ENCODE data around the gene FBXO9.
"Not testable (repeated sequence)": the region's sequence is repeated elsewhere in the genome, so short reads cannot be mapped to it uniquely, and the experiment has no call there.

FBXO9 gene

GRCh38 chr6:53058388-53059195, 6.6 kb upstream of the FBXO9 start:
- DNase-seq = no peak
- TF ChIP-seq POLR2A (IDR thresholded peaks at IDR 0.05; ENCODE audit: low read length) (no peak), GATA1 (IDR thresholded peaks at IDR 0.05; ENCODE audit: low read depth, low read length) (no peak)

- peak; percentile 34 to 43 for DNase-seq
- TF ChIP-seq POLR2A (IDR thresholded peaks at IDR 0.05; ENCODE audit: low read length) (no peak), GATA1 (IDR thresholded peaks at IDR 0.05; ENCODE audit: low read depth, low read length) (no peak)
Observed at GRCh38 chr6:53059648-53060589, 5.3 kb upstream of the FBXO9 start.

- TF ChIP-seq GATA1 (IDR thresholded peaks at IDR 0.05; ENCODE audit: low read depth, low read length) (no peak), POLR2A (IDR thresholded peaks at IDR 0.05; ENCODE audit: low read length) (no peak)
- DNase-seq = no peak
Observed at GRCh38 chr6:53062169-53062539, 3.0 kb upstream of the FBXO9 start.

GRCh38 chr6:53064255-53064654, 949 bp upstream of the FBXO9 start:
- DNase-seq = not testable (repeated sequence)

- peak; percentile 97 to 98 for DNase-seq
- TF ChIP-seq GATA1 (IDR thresholded peaks at IDR 0.05; ENCODE audit: low read depth, low read length) (no peak), POLR2A (IDR thresholded peaks at IDR 0.05; ENCODE audit: low read length) (peak; percentile 81)
Observed at GRCh38 chr6:53064726-53065265, 408 bp upstream of the FBXO9 start.

- TF ChIP-seq POLR2A (IDR thresholded peaks at IDR 0.05; ENCODE audit: low read length) = no peak
- no peak for TF ChIP-seq GATA1 (IDR thresholded peaks at IDR 0.05; ENCODE audit: low read depth, low read length)
- DNase-seq = peak; percentile 76 to 87
Observed at GRCh38 chr6:53066077-53066417, 843 bp downstream of the FBXO9 start.

GRCh38 chr6:53066874-53067706, 1.9 kb downstream of the FBXO9 start:
- TF ChIP-seq POLR2A (IDR thresholded peaks at IDR 0.05; ENCODE audit: low read length) (no peak), GATA1 (IDR thresholded peaks at IDR 0.05; ENCODE audit: low read depth, low read length) (no peak)
- DNase-seq = peak; percentile 64 to 78

GRCh38 chr6:53067849-53068361, 2.7 kb downstream of the FBXO9 start:
- TF ChIP-seq GATA1 (IDR thresholded peaks at IDR 0.05; ENCODE audit: low read depth, low read length) (peak; percentile 77), POLR2A (IDR thresholded peaks at IDR 0.05; ENCODE audit: low read length) (peak; percentile 67)
- peak; percentile 90 to 92 for DNase-seq

GRCh38 chr6:53069427-53069826, 4.2 kb downstream of the FBXO9 start:
- TF ChIP-seq POLR2A (IDR thresholded peaks at IDR 0.05; ENCODE audit: low read length) (no peak), GATA1 (IDR thresholded peaks at IDR 0.05; ENCODE audit: low read depth, low read length) (no peak)
- DNase-seq = no peak

- TF ChIP-seq POLR2A (IDR thresholded peaks at IDR 0.05; ENCODE audit: low read length) (no peak), GATA1 (IDR thresholded peaks at IDR 0.05; ENCODE audit: low read depth, low read length) (no peak)
- peak; percentile 45 to 59 for DNase-seq
Observed at GRCh38 chr6:53070806-53071205, 5.6 kb downstream of the FBXO9 start.

- TF ChIP-seq POLR2A (IDR thresholded peaks at IDR 0.05; ENCODE audit: low read length) (no peak), GATA1 (IDR thresholded peaks at IDR 0.05; ENCODE audit: low read depth, low read length) (no peak)
- no peak for DNase-seq
Observed at GRCh38 chr6:53074347-53074746, 9.1 kb downstream of the FBXO9 start.

- DNase-seq = no peak
- TF ChIP-seq POLR2A (IDR thresholded peaks at IDR 0.05; ENCODE audit: low read length) (no peak), GATA1 (IDR thresholded peaks at IDR 0.05; ENCODE audit: low read depth, low read length) (no peak)
Observed at GRCh38 chr6:53080813-53081212, 15.6 kb downstream of the FBXO9 start.

- DNase-seq = no peak
- TF ChIP-seq GATA1 (IDR thresholded peaks at IDR 0.05; ENCODE audit: low read depth, low read length) (no peak), POLR2A (IDR thresholded peaks at IDR 0.05; ENCODE audit: low read length) (no peak)
Observed at GRCh38 chr6:53086302-53086701, 21.1 kb downstream of the FBXO9 start.

All from erythroblast (primary cell).